WTC11 (cell line): ENCODE results near the gene CMTM2. TPM values are rescaled to one million over a fixed set of nuclear protein-coding genes. Genes with fewer than 3 reads are reported as not detected.

ENCODE experiments used
- E2F1 ChIP-seq: sonication (generic); formaldehyde crosslinking; IDR thresholded peaks from 2 replicates; pipeline ENCODE4 v1.8.0; 2022; ENCODE audit warnings: mild to moderate bottlenecking, missing genetic modification reagents
- MAX ChIP-seq: sonication (generic); formaldehyde crosslinking; IDR thresholded peaks from 2 replicates; pipeline ENCODE4 v1.8.0; 2022; ENCODE audit warnings: mild to moderate bottlenecking, missing genetic modification reagents
- ZNF263 ChIP-seq: sonication (generic); formaldehyde crosslinking; IDR thresholded peaks from 2 replicates; pipeline ENCODE4 v1.8.1; 2022; ENCODE audit warnings: low read depth, mild to moderate bottlenecking, moderate library complexity, missing genetic modification reagents
- ZNF416 ChIP-seq: fragments of 250-450 bp; sonication (Bioruptor Pico); IDR thresholded peaks from 2 replicates; pipeline ENCODE4 v1.9.0; 2021; ENCODE audit warnings: mild to moderate bottlenecking, inconsistent platforms
- total RNA-seq: library from RNA; stranded (reverse); gene quantifications from 3 replicates; pipeline ENCODE4 v1.2.3, GENCODE V29; 2021
- TF ChIP-seq, protein P1 (sequence below): sonication (generic); formaldehyde crosslinking; IDR thresholded peaks from 2 replicates; pipeline ENCODE4 v1.8.0; 2023; ENCODE audit warnings: missing genetic modification reagents, mild to moderate bottlenecking, borderline replicate concordance
- TF ChIP-seq, protein P2 (sequence below): sonication (generic); formaldehyde crosslinking; IDR thresholded peaks from 2 replicates; pipeline ENCODE4 v1.8.1; 2022; ENCODE audit warnings: mild to moderate bottlenecking, missing genetic modification reagents, moderate library complexity, borderline replicate concordance
- TF ChIP-seq, protein P3 (sequence below): sonication (generic); formaldehyde crosslinking; IDR thresholded peaks from 2 replicates; pipeline ENCODE4 v1.8.1; 2022; ENCODE audit warnings: low read depth, mild to moderate bottlenecking, moderate library complexity, missing genetic modification reagents, borderline replicate concordance
- TF ChIP-seq, protein P4 (sequence below): sonication (generic); formaldehyde crosslinking; IDR thresholded peaks from 2 replicates; pipeline ENCODE4 v1.8.1; 2022; ENCODE audit warnings: missing genetic modification reagents, borderline replicate concordance
- TF ChIP-seq, protein P5 (sequence below): sonication (generic); formaldehyde crosslinking; conservative IDR thresholded peaks from 2 replicates; pipeline ENCODE4 v1.8.1; 2022; ENCODE audit warnings: mild to moderate bottlenecking, missing genetic modification reagents
- TF ChIP-seq, protein P6 (sequence below): fragments of 250-450 bp; sonication (Bioruptor Pico); IDR thresholded peaks from 2 replicates; pipeline ENCODE4 v1.9.0; 2021; ENCODE audit warnings: mild to moderate bottlenecking
- TF ChIP-seq, protein P7 (sequence below): sonication (generic); formaldehyde crosslinking; IDR thresholded peaks from 2 replicates; pipeline ENCODE4 v1.8.1; 2023; ENCODE audit warnings: mild to moderate bottlenecking, missing genetic modification reagents

CMTM2 gene
- total RNA-seq, 1 experiment from 2014 or later = not detected

GRCh38 chr16:66552286-66553177, 26.7 kb upstream of the CMTM2 start, which contains the start of gene CKLF (continued):
- TF ChIP-seq, protein P1, sequence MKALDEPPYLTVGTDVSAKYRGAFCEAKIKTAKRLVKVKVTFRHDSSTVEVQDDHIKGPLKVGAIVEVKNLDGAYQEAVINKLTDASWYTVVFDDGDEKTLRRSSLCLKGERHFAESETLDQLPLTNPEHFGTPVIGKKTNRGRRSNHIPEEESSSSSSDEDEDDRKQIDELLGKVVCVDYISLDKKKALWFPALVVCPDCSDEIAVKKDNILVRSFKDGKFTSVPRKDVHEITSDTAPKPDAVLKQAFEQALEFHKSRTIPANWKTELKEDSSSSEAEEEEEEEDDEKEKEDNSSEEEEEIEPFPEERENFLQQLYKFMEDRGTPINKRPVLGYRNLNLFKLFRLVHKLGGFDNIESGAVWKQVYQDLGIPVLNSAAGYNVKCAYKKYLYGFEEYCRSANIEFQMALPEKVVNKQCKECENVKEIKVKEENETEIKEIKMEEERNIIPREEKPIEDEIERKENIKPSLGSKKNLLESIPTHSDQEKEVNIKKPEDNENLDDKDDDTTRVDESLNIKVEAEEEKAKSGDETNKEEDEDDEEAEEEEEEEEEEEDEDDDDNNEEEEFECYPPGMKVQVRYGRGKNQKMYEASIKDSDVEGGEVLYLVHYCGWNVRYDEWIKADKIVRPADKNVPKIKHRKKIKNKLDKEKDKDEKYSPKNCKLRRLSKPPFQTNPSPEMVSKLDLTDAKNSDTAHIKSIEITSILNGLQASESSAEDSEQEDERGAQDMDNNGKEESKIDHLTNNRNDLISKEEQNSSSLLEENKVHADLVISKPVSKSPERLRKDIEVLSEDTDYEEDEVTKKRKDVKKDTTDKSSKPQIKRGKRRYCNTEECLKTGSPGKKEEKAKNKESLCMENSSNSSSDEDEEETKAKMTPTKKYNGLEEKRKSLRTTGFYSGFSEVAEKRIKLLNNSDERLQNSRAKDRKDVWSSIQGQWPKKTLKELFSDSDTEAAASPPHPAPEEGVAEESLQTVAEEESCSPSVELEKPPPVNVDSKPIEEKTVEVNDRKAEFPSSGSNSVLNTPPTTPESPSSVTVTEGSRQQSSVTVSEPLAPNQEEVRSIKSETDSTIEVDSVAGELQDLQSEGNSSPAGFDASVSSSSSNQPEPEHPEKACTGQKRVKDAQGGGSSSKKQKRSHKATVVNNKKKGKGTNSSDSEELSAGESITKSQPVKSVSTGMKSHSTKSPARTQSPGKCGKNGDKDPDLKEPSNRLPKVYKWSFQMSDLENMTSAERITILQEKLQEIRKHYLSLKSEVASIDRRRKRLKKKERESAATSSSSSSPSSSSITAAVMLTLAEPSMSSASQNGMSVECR (CRISPR knock-in tag) = peak; percentile 98
- no peak; the same call in 1 of the 2 replicates for TF ChIP-seq ZNF416
- peak; percentile 83 for TF ChIP-seq ZNF263 (CRISPR knock-in tag)
- TF ChIP-seq, protein P2, sequence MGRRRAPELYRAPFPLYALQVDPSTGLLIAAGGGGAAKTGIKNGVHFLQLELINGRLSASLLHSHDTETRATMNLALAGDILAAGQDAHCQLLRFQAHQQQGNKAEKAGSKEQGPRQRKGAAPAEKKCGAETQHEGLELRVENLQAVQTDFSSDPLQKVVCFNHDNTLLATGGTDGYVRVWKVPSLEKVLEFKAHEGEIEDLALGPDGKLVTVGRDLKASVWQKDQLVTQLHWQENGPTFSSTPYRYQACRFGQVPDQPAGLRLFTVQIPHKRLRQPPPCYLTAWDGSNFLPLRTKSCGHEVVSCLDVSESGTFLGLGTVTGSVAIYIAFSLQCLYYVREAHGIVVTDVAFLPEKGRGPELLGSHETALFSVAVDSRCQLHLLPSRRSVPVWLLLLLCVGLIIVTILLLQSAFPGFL = no peak
- TF ChIP-seq MAX (CRISPR knock-in tag) = peak; percentile 100
- TF ChIP-seq, protein P3, sequence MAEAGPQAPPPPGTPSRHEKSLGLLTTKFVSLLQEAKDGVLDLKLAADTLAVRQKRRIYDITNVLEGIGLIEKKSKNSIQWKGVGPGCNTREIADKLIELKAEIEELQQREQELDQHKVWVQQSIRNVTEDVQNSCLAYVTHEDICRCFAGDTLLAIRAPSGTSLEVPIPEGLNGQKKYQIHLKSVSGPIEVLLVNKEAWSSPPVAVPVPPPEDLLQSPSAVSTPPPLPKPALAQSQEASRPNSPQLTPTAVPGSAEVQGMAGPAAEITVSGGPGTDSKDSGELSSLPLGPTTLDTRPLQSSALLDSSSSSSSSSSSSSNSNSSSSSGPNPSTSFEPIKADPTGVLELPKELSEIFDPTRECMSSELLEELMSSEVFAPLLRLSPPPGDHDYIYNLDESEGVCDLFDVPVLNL (CRISPR knock-in tag) = peak; percentile 91
- TF ChIP-seq, protein P4, sequence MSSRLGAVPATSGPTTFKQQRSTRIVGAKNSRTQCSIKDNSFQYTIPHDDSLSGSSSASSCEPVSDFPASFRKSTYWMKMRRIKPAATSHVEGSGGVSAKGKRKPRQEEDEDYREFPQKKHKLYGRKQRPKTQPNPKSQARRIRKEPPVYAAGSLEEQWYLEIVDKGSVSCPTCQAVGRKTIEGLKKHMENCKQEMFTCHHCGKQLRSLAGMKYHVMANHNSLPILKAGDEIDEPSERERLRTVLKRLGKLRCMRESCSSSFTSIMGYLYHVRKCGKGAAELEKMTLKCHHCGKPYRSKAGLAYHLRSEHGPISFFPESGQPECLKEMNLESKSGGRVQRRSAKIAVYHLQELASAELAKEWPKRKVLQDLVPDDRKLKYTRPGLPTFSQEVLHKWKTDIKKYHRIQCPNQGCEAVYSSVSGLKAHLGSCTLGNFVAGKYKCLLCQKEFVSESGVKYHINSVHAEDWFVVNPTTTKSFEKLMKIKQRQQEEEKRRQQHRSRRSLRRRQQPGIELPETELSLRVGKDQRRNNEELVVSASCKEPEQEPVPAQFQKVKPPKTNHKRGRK (CRISPR knock-in tag) = no peak
- TF ChIP-seq, protein P5, sequence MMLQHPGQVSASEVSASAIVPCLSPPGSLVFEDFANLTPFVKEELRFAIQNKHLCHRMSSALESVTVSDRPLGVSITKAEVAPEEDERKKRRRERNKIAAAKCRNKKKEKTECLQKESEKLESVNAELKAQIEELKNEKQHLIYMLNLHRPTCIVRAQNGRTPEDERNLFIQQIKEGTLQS (CRISPR knock-in tag) = peak; percentile 82; the same call in 1 of the 2 replicates
- TF ChIP-seq, protein P6, sequence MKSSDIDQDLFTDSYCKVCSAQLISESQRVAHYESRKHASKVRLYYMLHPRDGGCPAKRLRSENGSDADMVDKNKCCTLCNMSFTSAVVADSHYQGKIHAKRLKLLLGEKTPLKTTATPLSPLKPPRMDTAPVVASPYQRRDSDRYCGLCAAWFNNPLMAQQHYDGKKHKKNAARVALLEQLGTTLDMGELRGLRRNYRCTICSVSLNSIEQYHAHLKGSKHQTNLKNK (CRISPR knock-in tag) = no peak
- peak; percentile 98 for TF ChIP-seq E2F1 (CRISPR knock-in tag)
- TF ChIP-seq, protein P7, sequence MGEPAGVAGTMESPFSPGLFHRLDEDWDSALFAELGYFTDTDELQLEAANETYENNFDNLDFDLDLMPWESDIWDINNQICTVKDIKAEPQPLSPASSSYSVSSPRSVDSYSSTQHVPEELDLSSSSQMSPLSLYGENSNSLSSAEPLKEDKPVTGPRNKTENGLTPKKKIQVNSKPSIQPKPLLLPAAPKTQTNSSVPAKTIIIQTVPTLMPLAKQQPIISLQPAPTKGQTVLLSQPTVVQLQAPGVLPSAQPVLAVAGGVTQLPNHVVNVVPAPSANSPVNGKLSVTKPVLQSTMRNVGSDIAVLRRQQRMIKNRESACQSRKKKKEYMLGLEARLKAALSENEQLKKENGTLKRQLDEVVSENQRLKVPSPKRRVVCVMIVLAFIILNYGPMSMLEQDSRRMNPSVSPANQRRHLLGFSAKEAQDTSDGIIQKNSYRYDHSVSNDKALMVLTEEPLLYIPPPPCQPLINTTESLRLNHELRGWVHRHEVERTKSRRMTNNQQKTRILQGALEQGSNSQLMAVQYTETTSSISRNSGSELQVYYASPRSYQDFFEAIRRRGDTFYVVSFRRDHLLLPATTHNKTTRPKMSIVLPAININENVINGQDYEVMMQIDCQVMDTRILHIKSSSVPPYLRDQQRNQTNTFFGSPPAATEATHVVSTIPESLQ (CRISPR knock-in tag) = no peak
